H9 (cell line): ENCODE measurements around the gene MRTFA. TPM values are rescaled to one million over a fixed set of nuclear protein-coding genes. Genes with fewer than 3 reads are reported as not detected.
A peak's percentile ranks its signal among the peaks of the same experiment; 100 is the strongest.
"Not testable (repeated sequence)": the region's sequence is repeated elsewhere in the genome, so short reads cannot be mapped to it uniquely, and the experiment has no call there.

Experiments
- DNase-seq: peaks from one replicate; pipeline ENCODE4 v3.0.0-alpha.2; 2017
- H2AFZ ChIP-seq: one replicate; pipeline ENCODE4 v1.6.1; 2013; ENCODE audit warnings: mild to moderate bottlenecking, low read length, control low read depth, moderate library complexity
- H2AK5ac ChIP-seq: 2 replicates; pipeline ENCODE4 v1.6.1; 2013; ENCODE audit warnings: low read length, control low read depth, mixed read lengths; ENCODE audit not compliant: insufficient read length
- H2BK120ac ChIP-seq: one replicate; pipeline ENCODE4 v1.6.1; 2013; ENCODE audit warnings: low read depth, mild to moderate bottlenecking, low read length, control low read depth, inconsistent platforms; ENCODE audit not compliant: poor library complexity, severe bottlenecking
- H2BK12ac ChIP-seq: 2 replicates; pipeline ENCODE4 v1.6.1; 2013; ENCODE audit warnings: low read length, control low read depth, mixed read lengths, low read depth; ENCODE audit not compliant: insufficient read length
- H2BK15ac ChIP-seq: 2 replicates; pipeline ENCODE4 v1.6.1; 2013; ENCODE audit warnings: low read depth, low read length, control low read depth
- H2BK20ac ChIP-seq: one replicate; pipeline ENCODE4 v1.6.1; 2013; ENCODE audit warnings: low read depth, mild to moderate bottlenecking, low read length, control low read depth, inconsistent platforms; ENCODE audit not compliant: poor library complexity, severe bottlenecking
- H2BK5ac ChIP-seq: 2 replicates; pipeline ENCODE4 v1.6.1; 2013; ENCODE audit warnings: low read length, control low read depth, mixed read lengths; ENCODE audit not compliant: insufficient read length
- H3K14ac ChIP-seq: 2 replicates; pipeline ENCODE4 v1.6.1; 2013; ENCODE audit warnings: low read length, control low read depth; ENCODE audit not compliant: insufficient read depth
- H3K18ac ChIP-seq: 2 replicates; pipeline ENCODE4 v1.6.1; 2013; ENCODE audit warnings: low read depth, mild to moderate bottlenecking, mixed read lengths, low read length, control low read depth; ENCODE audit not compliant: insufficient read length
- H3K23ac ChIP-seq: 2 replicates; pipeline ENCODE4 v1.6.1; 2013; ENCODE audit warnings: low read length, control low read depth, mixed read lengths, low read depth; ENCODE audit not compliant: insufficient read length
- H3K23me2 ChIP-seq: 2 replicates; pipeline ENCODE4 v1.6.1; 2013; ENCODE audit warnings: low read depth, mild to moderate bottlenecking, mixed read lengths, low read length, control low read depth; ENCODE audit not compliant: insufficient read length, poor library complexity, severe bottlenecking
- H3K27ac ChIP-seq: 2 replicates; pipeline ENCODE4 v1.5.1; 2013; ENCODE audit warnings: low read length, control low read depth, mixed read lengths, low read depth; ENCODE audit not compliant: insufficient read length
- H3K27me3 ChIP-seq: 2 replicates; pipeline ENCODE4 v1.6.1; 2013; ENCODE audit warnings: low read length, control low read depth, inconsistent platforms; ENCODE audit not compliant: insufficient read depth
- H3K4ac ChIP-seq: 2 replicates; pipeline ENCODE4 v1.6.1; 2013; ENCODE audit warnings: low read depth, mild to moderate bottlenecking, control low read depth, inconsistent platforms, low read length, moderate library complexity
- H3K4me1 ChIP-seq: 2 replicates; pipeline ENCODE4 v1.6.1; 2013; ENCODE audit warnings: low read length, control low read depth, inconsistent platforms; ENCODE audit not compliant: insufficient read depth
- H3K4me2 ChIP-seq: 2 replicates; pipeline ENCODE4 v1.6.1; 2013; ENCODE audit warnings: low read length, control low read depth, mixed read lengths; ENCODE audit not compliant: insufficient read length, insufficient read depth
- H3K56ac ChIP-seq: 2 replicates; pipeline ENCODE4 v1.6.1; 2013; ENCODE audit warnings: low read depth, mild to moderate bottlenecking, mixed read lengths, low read length, control low read depth; ENCODE audit not compliant: insufficient read length
- H3K79me1 ChIP-seq: 2 replicates; pipeline ENCODE4 v1.6.1; 2013; ENCODE audit warnings: low read depth, mild to moderate bottlenecking, moderate library complexity, low read length, control low read depth, inconsistent platforms; ENCODE audit not compliant: insufficient read depth, poor library complexity, severe bottlenecking
- H3K79me2 ChIP-seq: 2 replicates; pipeline ENCODE4 v1.6.1; 2013; ENCODE audit warnings: low read length, control low read depth, inconsistent platforms; ENCODE audit not compliant: insufficient read depth
- H3K9ac ChIP-seq: 2 replicates; pipeline ENCODE4 v1.6.1; 2013; ENCODE audit warnings: low read length, control low read depth, mixed read lengths; ENCODE audit not compliant: insufficient read length; ENCODE audit errors: extremely low read depth
- H3K9me3 ChIP-seq: one replicate; pipeline ENCODE4 v1.6.1; 2013; ENCODE audit warnings: low read depth, low read length, inconsistent platforms; ENCODE audit not compliant: control insufficient read depth
- H3T11ph ChIP-seq: one replicate; pipeline ENCODE4 v1.6.1; 2013; ENCODE audit warnings: mild to moderate bottlenecking, low read length, control low read depth, inconsistent platforms
- H4K20me1 ChIP-seq: one replicate; pipeline ENCODE4 v1.6.1; 2013; ENCODE audit not compliant: control insufficient read depth, insufficient read length, insufficient read depth
- H4K5ac ChIP-seq: 2 replicates; pipeline ENCODE4 v1.6.1; 2013; ENCODE audit warnings: low read depth, mild to moderate bottlenecking, mixed read lengths, low read length, control low read depth; ENCODE audit not compliant: insufficient read length
- H4K8ac ChIP-seq: replicated peaks from 2 replicates; pipeline ENCODE4 v1.6.1; 2013; ENCODE audit warnings: low read length, control low read depth, mixed read lengths, low read depth; ENCODE audit not compliant: insufficient read length
- H4K91ac ChIP-seq: 2 replicates; pipeline ENCODE4 v1.6.1; 2013; ENCODE audit warnings: low read depth, mild to moderate bottlenecking, moderate library complexity, mixed read lengths, low read length, control low read depth; ENCODE audit not compliant: insufficient read length
- H3K27ac Mint-ChIP-seq, 3 experiments: 2 replicates in 2 of 3; 3 replicates in 1 of 3; pipeline ENCODE4 v1.8.0; 2020 to 2021; ENCODE audit warnings: mixed read lengths in 3 of 3, mild to moderate bottlenecking in 1 of 3, moderate library complexity in 1 of 3
- H3K27me3 Mint-ChIP-seq: 2 replicates; pipeline ENCODE4 v1.8.0; 2021; ENCODE audit warnings: low read depth, mild to moderate bottlenecking, moderate library complexity, mixed read lengths
- H3K36me3 Mint-ChIP-seq, 3 experiments: 2 replicates in 2 of 3; 3 replicates in 1 of 3; pipeline ENCODE4 v1.8.0; 2020 to 2021; ENCODE audit warnings: low read depth in 3 of 3, mixed read lengths in 3 of 3; ENCODE audit not compliant: insufficient read depth in 1 of 3
- H3K4me1 Mint-ChIP-seq, 2 experiments: 2 replicates each; pipeline ENCODE4 v1.8.0; 2020; ENCODE audit warnings: mixed read lengths in 2 of 2
- H3K4me3 Mint-ChIP-seq, 2 experiments: 2 replicates in 1 of 2; 3 replicates in 1 of 2; pipeline ENCODE4 v1.8.0; 2020 to 2021; ENCODE audit warnings: mild to moderate bottlenecking in 2 of 2, mixed read lengths in 2 of 2, moderate library complexity in 1 of 2
- H3K9me3 Mint-ChIP-seq, 2 experiments: 2 replicates in 1 of 2; 3 replicates in 1 of 2; pipeline ENCODE4 v1.8.0; 2020; ENCODE audit warnings: mild to moderate bottlenecking in 2 of 2, mixed read lengths in 2 of 2, moderate library complexity in 1 of 2
- WGBS: extraction: QIAGEN DNeasy Blood & Tissue Kit; methylation state at CpG from one replicate; pipeline ENCODE4 v1.1.7; 2013; ENCODE audit warnings: missing lambda C conversion rate, low lambda C conversion rate, mixed read lengths; ENCODE audit not compliant: insufficient read length; ENCODE audit errors: extremely low coverage; 5-methylcytosine and 5-hydroxymethylcytosine counted together
- total RNA-seq: library from RNA; stranded (reverse); gene quantifications from 2 replicates; pipeline ENCODE4 v1.2.1, GENCODE V29; 2021
- TF ChIP-seq, protein P1 (sequence below): fragments of 200-600 bp; sonication (generic); conservative IDR thresholded peaks from 3 replicates; pipeline ENCODE4 v1.8.0; 2021; ENCODE audit warnings: antibody characterized with exemption, mild to moderate bottlenecking

The MRTFA gene
- total RNA-seq, 1 experiment from 2014 or later: 38.1 TPM

DNA sequence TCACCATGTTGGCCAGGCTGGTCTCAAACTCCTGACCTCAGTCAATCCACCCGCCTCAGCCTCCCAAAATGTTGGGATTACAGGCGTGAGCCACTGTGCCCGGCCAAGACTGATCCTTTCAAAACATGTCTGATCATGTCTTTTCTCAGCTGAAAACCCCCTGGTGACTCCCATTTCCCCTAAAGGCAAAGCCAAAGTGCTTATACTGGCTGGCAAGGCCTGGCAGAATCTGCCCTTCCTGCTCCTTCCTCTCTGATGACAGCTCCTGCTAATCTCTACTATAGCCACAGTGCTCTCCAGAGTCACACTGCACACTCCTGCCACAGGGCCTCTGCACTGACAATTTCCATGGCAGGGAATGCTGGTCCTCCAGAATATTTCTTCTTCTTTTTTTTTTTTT is 40.1 kb upstream of the MRTFA start:
- H3K4me1 ChIP-seq: peaks cover 11% of the 10 kb centered on the region
- no peaks in the 10 kb centered on the region for H4K20me1 ChIP-seq
- H3K9ac ChIP-seq: no peak overlapping the region
- no peak overlapping the region for H3K4me2 ChIP-seq
- TF ChIP-seq, protein P1, sequence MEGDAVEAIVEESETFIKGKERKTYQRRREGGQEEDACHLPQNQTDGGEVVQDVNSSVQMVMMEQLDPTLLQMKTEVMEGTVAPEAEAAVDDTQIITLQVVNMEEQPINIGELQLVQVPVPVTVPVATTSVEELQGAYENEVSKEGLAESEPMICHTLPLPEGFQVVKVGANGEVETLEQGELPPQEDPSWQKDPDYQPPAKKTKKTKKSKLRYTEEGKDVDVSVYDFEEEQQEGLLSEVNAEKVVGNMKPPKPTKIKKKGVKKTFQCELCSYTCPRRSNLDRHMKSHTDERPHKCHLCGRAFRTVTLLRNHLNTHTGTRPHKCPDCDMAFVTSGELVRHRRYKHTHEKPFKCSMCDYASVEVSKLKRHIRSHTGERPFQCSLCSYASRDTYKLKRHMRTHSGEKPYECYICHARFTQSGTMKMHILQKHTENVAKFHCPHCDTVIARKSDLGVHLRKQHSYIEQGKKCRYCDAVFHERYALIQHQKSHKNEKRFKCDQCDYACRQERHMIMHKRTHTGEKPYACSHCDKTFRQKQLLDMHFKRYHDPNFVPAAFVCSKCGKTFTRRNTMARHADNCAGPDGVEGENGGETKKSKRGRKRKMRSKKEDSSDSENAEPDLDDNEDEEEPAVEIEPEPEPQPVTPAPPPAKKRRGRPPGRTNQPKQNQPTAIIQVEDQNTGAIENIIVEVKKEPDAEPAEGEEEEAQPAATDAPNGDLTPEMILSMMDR: no peak
- no peak overlapping the region for H4K91ac ChIP-seq
- no peak overlapping the region for H2BK12ac ChIP-seq
- H3K4ac ChIP-seq: no peak overlapping the region
- no CpG with 5 or more reads among the region's 3 CpGs for WGBS
- H3T11ph ChIP-seq: no peak overlapping the region
- H3K56ac ChIP-seq: no peak overlapping the region
- Mint-ChIP-seq H3K4me1 (peaks cover 31 to 32% of the 10 kb centered on the region in 2 experiments), H3K27me3 (peaks cover 4% of the 10 kb centered on the region), H3K4me3 (no peak overlapping the region), H3K36me3 (peaks cover 1 to 9% (median 6%) of the 10 kb centered on the region in 3 experiments; a peak in 5 of 7 replicates), H3K27ac (peak overlapping the region in 1 of 3 experiments; percentile 62; a peak in 1 of 7 replicates), H3K9me3 (no peaks in the 10 kb centered on the region)
- no peaks in the 10 kb centered on the region for H3K79me2 ChIP-seq
- H4K5ac ChIP-seq: no peak overlapping the region
- H2AK5ac ChIP-seq: no peak overlapping the region
- no peaks in the 10 kb centered on the region for H3K79me1 ChIP-seq
- H2BK120ac ChIP-seq: no peak overlapping the region
- no peak overlapping the region for H2BK20ac ChIP-seq
- no peak overlapping the region for H4K8ac ChIP-seq
- no peaks in the 10 kb centered on the region for H3K9me3 ChIP-seq
- no peak overlapping the region for H2BK5ac ChIP-seq
- H3K14ac ChIP-seq: no peak overlapping the region
- H2BK15ac ChIP-seq: no peak overlapping the region
- H3K23ac ChIP-seq: no peak overlapping the region
- H3K18ac ChIP-seq: no peak overlapping the region
- H3K23me2 ChIP-seq: no peaks in the 10 kb centered on the region
- H2AFZ ChIP-seq: no peak overlapping the region
- no peak for DNase-seq
- H3K27ac ChIP-seq: no peak overlapping the region
- no peaks in the 10 kb centered on the region for H3K27me3 ChIP-seq

DNA sequence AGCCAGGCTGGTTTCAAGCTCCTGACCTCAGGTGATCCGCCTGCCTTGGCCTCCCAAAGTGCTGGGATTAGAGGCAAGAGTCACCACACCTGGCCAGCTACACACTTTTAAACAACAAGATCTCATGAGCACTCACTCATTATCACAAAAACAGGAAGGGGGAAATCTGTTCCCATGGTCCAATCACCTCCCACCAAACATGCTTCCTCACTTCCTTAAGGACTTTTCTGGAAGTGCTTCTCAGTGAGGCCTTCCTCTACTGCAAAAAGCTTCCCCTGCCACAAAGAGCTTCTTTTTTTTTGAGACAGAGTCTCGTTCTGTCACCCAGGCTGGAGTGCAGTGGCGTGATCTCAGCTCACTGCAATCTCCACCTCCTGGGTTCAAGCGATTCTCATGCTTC is 39.6 kb upstream of the MRTFA start:
- not testable (repeated sequence) for H3K4ac ChIP-seq, H3K14ac ChIP-seq, H3K9me3 Mint-ChIP-seq, H2AK5ac ChIP-seq, H2BK20ac ChIP-seq, H4K8ac ChIP-seq, H4K20me1 ChIP-seq, H3K79me2 ChIP-seq, H2AFZ ChIP-seq, H3K79me1 ChIP-seq, H2BK15ac ChIP-seq, H3K36me3 Mint-ChIP-seq, H3T11ph ChIP-seq, H2BK12ac ChIP-seq, H3K56ac ChIP-seq, H3K4me2 ChIP-seq, H3K4me3 Mint-ChIP-seq, DNase-seq, H3K9me3 ChIP-seq, H3K27ac ChIP-seq, H3K27me3 ChIP-seq, H3K18ac ChIP-seq, H3K23me2 ChIP-seq, H2BK120ac ChIP-seq, H2BK5ac ChIP-seq, H3K9ac ChIP-seq, H3K27me3 Mint-ChIP-seq, H3K23ac ChIP-seq, H4K91ac ChIP-seq, H4K5ac ChIP-seq
- 0 out of 7 replicates have a peak overlapping the region, but pooled peaks of 1 of the 3 experiments have one; percentile 64 for H3K27ac Mint-ChIP-seq
- H3K4me1 Mint-ChIP-seq: peaks cover 27% of the 10 kb centered on the region in 2 experiments
- peaks cover 11% of the 10 kb centered on the region for H3K4me1 ChIP-seq
- no CpG with 5 or more reads among the region's 4 CpGs for WGBS
